ENCODE results near the gene FHOD3.

FHOD3 gene

DNA sequence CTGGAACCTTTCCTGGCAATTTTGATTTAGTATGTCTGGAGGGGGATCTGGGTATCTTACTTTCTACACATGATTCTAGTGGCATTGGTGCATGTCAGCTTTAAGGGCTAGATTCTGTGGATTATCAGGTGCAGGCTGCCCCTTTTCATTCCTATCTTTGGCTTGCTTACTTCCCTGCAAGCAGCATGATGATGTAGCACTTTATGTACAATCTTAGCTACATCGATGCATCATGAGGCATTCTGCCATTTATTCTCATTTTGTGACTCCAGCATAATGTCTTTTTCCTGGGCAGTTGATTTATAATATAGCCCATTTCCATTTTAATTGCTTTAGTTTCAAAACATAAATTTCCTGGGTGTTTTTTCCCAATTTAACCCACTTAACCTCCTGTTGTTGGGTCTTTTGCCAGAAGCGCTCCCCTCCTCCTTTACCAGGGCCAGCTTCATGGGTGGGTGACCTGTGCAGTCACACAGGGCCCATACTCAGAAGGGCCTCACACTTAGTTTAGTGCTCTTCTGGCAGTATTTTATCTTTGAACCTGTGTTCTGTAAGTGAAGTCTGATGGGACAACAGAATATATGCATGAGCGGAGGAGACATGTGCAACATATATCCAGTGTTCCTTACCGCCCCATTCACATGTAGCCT, 495.2 kb downstream of the FHOD3 start (continued):
- TF ChIP-seq, protein P1, sequence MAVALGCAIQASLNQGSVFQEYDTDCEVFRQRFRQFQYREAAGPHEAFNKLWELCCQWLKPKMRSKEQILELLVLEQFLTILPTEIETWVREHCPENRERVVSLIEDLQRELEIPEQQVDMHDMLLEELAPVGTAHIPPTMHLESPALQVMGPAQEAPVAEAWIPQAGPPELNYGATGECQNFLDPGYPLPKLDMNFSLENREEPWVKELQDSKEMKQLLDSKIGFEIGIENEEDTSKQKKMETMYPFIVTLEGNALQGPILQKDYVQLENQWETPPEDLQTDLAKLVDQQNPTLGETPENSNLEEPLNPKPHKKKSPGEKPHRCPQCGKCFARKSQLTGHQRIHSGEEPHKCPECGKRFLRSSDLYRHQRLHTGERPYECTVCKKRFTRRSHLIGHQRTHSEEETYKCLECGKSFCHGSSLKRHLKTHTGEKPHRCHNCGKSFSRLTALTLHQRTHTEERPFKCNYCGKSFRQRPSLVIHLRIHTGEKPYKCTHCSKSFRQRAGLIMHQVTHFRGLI (tag by site-specific recombination; IDR thresholded peaks at IDR 0.05): no peak
- TF ChIP-seq, protein P2, sequence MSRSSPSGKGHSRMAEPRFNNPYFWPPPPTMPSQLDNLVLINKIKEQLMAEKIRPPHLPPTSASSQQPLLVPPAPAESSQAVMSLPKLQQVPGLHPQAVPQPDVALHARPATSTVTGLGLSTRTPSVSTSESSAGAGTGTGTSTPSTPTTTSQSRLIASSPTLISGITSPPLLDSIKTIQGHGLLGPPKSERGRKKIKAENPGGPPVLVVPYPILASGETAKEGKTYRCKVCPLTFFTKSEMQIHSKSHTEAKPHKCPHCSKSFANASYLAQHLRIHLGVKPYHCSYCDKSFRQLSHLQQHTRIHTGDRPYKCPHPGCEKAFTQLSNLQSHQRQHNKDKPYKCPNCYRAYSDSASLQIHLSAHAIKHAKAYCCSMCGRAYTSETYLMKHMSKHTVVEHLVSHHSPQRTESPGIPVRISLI (tag by site-specific recombination; IDR thresholded peaks at IDR 0.05): no peak
- no peak for TF ChIP-seq ZNF791 (tag by site-specific recombination; IDR thresholded peaks at IDR 0.05)
- TF ChIP-seq, protein P3, sequence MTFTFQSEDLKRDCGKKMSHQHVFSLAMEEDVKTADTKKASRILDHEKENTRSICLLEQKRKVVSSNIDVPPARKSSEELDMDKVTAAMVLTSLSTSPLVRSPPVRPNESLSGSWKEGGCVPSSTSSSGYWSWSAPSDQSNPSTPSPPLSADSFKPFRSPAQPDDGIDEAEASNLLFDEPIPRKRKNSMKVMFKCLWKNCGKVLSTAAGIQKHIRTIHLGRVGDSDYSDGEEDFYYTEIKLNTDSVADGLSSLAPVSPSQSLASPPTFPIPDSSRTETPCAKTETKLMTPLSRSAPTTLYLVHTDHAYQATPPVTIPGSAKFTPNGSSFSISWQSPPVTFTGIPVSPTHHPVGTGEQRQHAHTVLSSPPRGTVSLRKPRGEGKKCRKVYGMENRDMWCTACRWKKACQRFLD (tag by site-specific recombination; IDR thresholded peaks at IDR 0.05): no peak
- no peak for TF ChIP-seq ZNF768 (tag by site-specific recombination; IDR thresholded peaks at IDR 0.05)

DNA sequence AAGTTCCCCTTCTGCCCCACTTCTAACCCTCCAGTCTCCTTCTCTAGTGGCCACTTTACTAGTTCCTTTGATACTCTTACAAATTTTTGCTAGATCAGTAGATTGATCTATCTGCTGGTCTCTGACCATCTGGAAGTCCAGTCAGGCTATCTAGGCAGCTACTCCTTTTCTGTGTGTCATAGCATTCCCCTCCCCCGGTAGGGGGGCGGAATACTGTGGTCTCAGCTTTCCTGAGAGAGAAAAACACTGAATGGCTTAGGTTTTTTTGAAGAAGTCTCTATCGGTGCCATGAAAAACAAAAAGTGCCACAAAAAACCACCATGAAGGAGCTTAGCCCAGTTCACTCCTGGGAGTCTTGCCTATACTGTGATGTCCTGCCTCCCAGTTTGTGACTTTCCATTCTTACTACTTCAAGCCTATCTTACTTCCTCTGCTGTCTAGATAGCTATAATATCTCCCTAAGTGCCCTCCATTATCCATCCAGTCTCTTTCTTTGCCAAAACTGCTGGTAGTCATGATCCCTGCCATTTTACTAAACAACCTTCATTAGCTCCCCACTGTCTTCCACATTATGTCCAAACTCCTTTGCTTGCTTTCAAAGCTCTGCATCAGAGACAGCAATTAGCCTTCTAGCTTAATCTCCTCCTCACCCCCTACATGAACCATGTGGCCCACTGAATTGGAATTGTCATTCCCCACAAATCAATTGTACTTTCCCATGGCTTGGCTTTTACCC, 501.4 kb downstream of the FHOD3 start:
- TF ChIP-seq ZNF658 (tag by site-specific recombination; IDR thresholded peaks at IDR 0.05): no peak
- TF ChIP-seq MZF1 (tag by site-specific recombination; IDR thresholded peaks at IDR 0.05; ENCODE audit: borderline replicate concordance): no peak
- no peak for TF ChIP-seq ZNF132 (tag by site-specific recombination; IDR thresholded peaks at IDR 0.05; ENCODE audit: borderline replicate concordance)
- no peak for TF ChIP-seq ZNF121 (tag by site-specific recombination; IDR thresholded peaks at IDR 0.05)
- TF ChIP-seq ZNF114 (tag by site-specific recombination; IDR thresholded peaks at IDR 0.05): no peak
- TF ChIP-seq ZNF138 (tag by site-specific recombination; IDR thresholded peaks at IDR 0.05; ENCODE audit: borderline replicate concordance): no peak
- no peak for TF ChIP-seq ZSCAN23 (tag by site-specific recombination; IDR thresholded peaks at IDR 0.05)
- TF ChIP-seq, protein P4, sequence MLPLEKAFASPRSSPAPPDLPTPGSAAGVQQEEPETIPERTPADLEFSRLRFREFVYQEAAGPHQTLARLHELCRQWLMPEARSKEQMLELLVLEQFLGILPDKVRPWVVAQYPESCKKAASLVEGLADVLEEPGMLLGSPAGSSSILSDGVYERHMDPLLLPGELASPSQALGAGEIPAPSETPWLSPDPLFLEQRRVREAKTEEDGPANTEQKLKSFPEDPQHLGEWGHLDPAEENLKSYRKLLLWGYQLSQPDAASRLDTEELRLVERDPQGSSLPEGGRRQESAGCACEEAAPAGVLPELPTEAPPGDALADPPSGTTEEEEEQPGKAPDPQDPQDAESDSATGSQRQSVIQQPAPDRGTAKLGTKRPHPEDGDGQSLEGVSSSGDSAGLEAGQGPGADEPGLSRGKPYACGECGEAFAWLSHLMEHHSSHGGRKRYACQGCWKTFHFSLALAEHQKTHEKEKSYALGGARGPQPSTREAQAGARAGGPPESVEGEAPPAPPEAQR (tag by site-specific recombination; IDR thresholded peaks at IDR 0.05): no peak
- no peak for TF ChIP-seq ZNF776 (tag by site-specific recombination; IDR thresholded peaks at IDR 0.05; ENCODE audit: borderline replicate concordance)
- no peak for TF ChIP-seq ZNF394 (tag by site-specific recombination; IDR thresholded peaks at IDR 0.05; ENCODE audit: borderline replicate concordance)
- no peak for TF ChIP-seq ZBTB21 (tag by site-specific recombination; IDR thresholded peaks at IDR 0.05)
- TF ChIP-seq, protein P5, sequence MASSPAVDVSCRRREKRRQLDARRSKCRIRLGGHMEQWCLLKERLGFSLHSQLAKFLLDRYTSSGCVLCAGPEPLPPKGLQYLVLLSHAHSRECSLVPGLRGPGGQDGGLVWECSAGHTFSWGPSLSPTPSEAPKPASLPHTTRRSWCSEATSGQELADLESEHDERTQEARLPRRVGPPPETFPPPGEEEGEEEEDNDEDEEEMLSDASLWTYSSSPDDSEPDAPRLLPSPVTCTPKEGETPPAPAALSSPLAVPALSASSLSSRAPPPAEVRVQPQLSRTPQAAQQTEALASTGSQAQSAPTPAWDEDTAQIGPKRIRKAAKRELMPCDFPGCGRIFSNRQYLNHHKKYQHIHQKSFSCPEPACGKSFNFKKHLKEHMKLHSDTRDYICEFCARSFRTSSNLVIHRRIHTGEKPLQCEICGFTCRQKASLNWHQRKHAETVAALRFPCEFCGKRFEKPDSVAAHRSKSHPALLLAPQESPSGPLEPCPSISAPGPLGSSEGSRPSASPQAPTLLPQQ (tag by site-specific recombination; IDR thresholded peaks at IDR 0.05): no peak
- TF ChIP-seq GLI2 (tag by site-specific recombination; IDR thresholded peaks at IDR 0.05; ENCODE audit: borderline replicate concordance, low read depth): no peak
- TF ChIP-seq ZNF221 (tag by site-specific recombination; IDR thresholded peaks at IDR 0.05; ENCODE audit: borderline replicate concordance): no peak
- no peak for TF ChIP-seq BCL11A (tag by site-specific recombination; IDR thresholded peaks at IDR 0.05; ENCODE audit: low read depth)
- no peak for TF ChIP-seq RBAK (tag by site-specific recombination; IDR thresholded peaks at IDR 0.05)
- TF ChIP-seq, protein P6, sequence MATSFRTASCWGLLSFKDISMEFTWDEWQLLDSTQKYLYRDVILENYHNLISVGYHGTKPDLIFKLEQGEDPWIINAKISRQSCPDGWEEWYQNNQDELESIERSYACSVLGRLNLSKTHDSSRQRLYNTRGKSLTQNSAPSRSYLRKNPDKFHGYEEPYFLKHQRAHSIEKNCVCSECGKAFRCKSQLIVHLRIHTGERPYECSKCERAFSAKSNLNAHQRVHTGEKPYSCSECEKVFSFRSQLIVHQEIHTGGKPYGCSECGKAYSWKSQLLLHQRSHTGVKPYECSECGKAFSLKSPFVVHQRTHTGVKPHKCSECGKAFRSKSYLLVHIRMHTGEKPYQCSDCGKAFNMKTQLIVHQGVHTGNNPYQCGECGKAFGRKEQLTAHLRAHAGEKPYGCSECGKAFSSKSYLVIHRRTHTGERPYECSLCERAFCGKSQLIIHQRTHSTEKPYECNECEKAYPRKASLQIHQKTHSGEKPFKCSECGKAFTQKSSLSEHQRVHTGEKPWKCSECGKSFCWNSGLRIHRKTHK (tag by site-specific recombination; IDR thresholded peaks at IDR 0.05): no peak
- TF ChIP-seq, protein P7, sequence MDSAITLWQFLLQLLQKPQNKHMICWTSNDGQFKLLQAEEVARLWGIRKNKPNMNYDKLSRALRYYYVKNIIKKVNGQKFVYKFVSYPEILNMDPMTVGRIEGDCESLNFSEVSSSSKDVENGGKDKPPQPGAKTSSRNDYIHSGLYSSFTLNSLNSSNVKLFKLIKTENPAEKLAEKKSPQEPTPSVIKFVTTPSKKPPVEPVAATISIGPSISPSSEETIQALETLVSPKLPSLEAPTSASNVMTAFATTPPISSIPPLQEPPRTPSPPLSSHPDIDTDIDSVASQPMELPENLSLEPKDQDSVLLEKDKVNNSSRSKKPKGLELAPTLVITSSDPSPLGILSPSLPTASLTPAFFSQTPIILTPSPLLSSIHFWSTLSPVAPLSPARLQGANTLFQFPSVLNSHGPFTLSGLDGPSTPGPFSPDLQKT (IDR thresholded peaks at IDR 0.05; ENCODE audit: borderline replicate concordance, low read depth, low read length): no peak
- TF ChIP-seq YY1 (tag by site-specific recombination; IDR thresholded peaks at IDR 0.05): no peak
- TF ChIP-seq ZNF560 (tag by site-specific recombination; IDR thresholded peaks at IDR 0.05; ENCODE audit: borderline replicate concordance): no peak
- CTCF ChIA-PET: interaction anchor here (0.6 to 1.3 kb wide), 3 partner anchors 10 to 12 kb away, joined by 3 to 5 read pairs (median 3); no protein-coding TSS in a partner anchor
- peaks cover 5 to 96% of the 10 kb centered on the region in 2 experiments for H3K36me3 ChIP-seq (ENCODE audit: control insufficient read depth in 2 of 2, insufficient read depth in 1 of 2, low read length in 2 of 2)
- no peak overlapping the region for H3K4me3 ChIP-seq (ENCODE audit: low read depth, low read length)
- H3K4me1 ChIP-seq (ENCODE audit: control insufficient read depth, insufficient read depth, low read length): no peaks in the 10 kb centered on the region
- H3K9me3 ChIP-seq (ENCODE audit: control insufficient read depth, insufficient read depth, low read depth, low read length): no peaks in the 10 kb centered on the region
- no peak overlapping the region for H3K27ac ChIP-seq (ENCODE audit: extremely low read depth, low read depth, low read length)
- POLR2A ChIA-PET: interaction anchor here (1.1 kb wide), 1 partner anchor 13 kb away, joined by 3 read pairs; no protein-coding TSS in a partner anchor
